Ovary (tissue), 1 donor: ENCODE data around the gene SIDT1.

Source experiments
- EP300 ChIP-seq: sonication (generic); formaldehyde crosslinking; IDR thresholded peaks from one replicate; pipeline ENCODE4 v1.6.1; 2017; ENCODE audit warnings: antibody characterized with exemption
- POLR2A ChIP-seq: fragments of 450-650 bp; IDR thresholded peaks from one replicate; pipeline ENCODE4 v1.6.1; 2017; ENCODE audit warnings: antibody characterized with exemption, mild to moderate bottlenecking, moderate library complexity

DNA sequence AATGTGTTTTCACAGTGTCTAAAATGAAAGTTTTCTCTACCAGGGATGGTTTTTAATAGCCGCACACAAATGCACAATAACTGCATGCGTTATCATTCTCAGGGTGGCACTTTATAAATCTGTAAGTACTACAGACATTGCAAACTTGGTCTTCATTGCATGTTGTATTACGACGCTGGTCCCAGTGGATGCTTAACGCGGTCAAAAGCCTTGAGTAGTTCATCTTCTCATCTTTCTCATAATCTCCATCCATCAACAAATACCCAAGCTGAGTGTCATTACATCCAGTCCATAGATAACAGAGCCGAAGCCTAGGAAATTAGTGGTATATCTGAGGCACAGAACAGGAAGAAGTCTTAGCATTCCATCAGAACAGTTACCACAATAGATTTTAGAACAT, 91.5 kb downstream of the SIDT1 start:
- TF ChIP-seq POLR2A: no peak
- TF ChIP-seq EP300: no peak
